DND-41 (cell line): ENCODE data around the gene TMEM144.

Source experiments
- ATAC-seq: fragments of 200-7000 bp; cut with Tn5 transposase; 3 replicates; pipeline ENCODE4 v1.9.1; 2021; ENCODE audit warnings: low read depth; ENCODE audit not compliant: insufficient read depth
- DNase-seq: peaks from one replicate; pipeline ENCODE4 v3.0.0-alpha.2; 2020
- H2AFZ ChIP-seq: 2 replicates; pipeline ENCODE4 v1.6.0; 2012; ENCODE audit warnings: low read depth, low read length
- H3K27ac ChIP-seq: 2 replicates; pipeline ENCODE4 v1.5.1; 2012; ENCODE audit warnings: low read length, inconsistent platforms
- H3K27me3 ChIP-seq: fragments of 200-600 bp; sonication (generic); 2 replicates; pipeline ENCODE4 v1.6.0; 2012; ENCODE audit warnings: low read length, mild to moderate bottlenecking, inconsistent platforms; ENCODE audit not compliant: insufficient read depth, poor library complexity
- H3K36me3 ChIP-seq: 2 replicates; pipeline ENCODE4 v1.5.1; 2012; ENCODE audit warnings: low read length, inconsistent platforms; ENCODE audit not compliant: insufficient read depth
- H3K4me1 ChIP-seq: 2 replicates; pipeline ENCODE4 v1.5.1; 2012; ENCODE audit warnings: mild to moderate bottlenecking, low read length; ENCODE audit not compliant: insufficient read depth
- H3K4me2 ChIP-seq: 2 replicates; pipeline ENCODE4 v1.6.0; 2012; ENCODE audit warnings: mild to moderate bottlenecking, moderate library complexity, low read length, inconsistent platforms; ENCODE audit not compliant: insufficient read depth
- H3K4me3 ChIP-seq, 2 experiments: fragments of 200-600 bp in 1 of 2; shearing (Covaris generic) in 1 of 2; 2 replicates each; pipeline ENCODE4 v1.5.1; 2012 to 2016; ENCODE audit warnings: inconsistent platforms in 2 of 2, low read length in 2 of 2, mild to moderate bottlenecking in 2 of 2, low read depth in 1 of 2, moderate library complexity in 1 of 2
- H3K79me2 ChIP-seq: 2 replicates; pipeline ENCODE4 v1.6.0; 2012; ENCODE audit warnings: low read length, inconsistent platforms; ENCODE audit not compliant: insufficient read depth
- H3K9ac ChIP-seq: 2 replicates; pipeline ENCODE4 v1.6.0; 2012; ENCODE audit warnings: low read depth, mild to moderate bottlenecking, inconsistent platforms, low read length, moderate library complexity
- H3K9me3 ChIP-seq: 2 replicates; pipeline ENCODE4 v1.5.1; 2012; ENCODE audit warnings: low read length, moderate library complexity, mild to moderate bottlenecking, inconsistent platforms; ENCODE audit not compliant: insufficient read depth, severe bottlenecking
- H4K20me1 ChIP-seq: 2 replicates; pipeline ENCODE4 v1.6.0; 2012; ENCODE audit warnings: low read length; ENCODE audit not compliant: insufficient read depth
- EZH2 ChIP-seq: IDR thresholded peaks from 3 replicates; pipeline ENCODE4 v1.6.1; 2012; ENCODE audit warnings: borderline replicate concordance, low read depth, mild to moderate bottlenecking, moderate library complexity, low read length, inconsistent platforms; ENCODE audit not compliant: severe bottlenecking
- TF ChIP-seq, protein P1 (sequence below): IDR thresholded peaks from 2 replicates; pipeline ENCODE4 v1.5.1; 2012; ENCODE audit warnings: borderline replicate concordance, low read length, moderate library complexity, mild to moderate bottlenecking; ENCODE audit not compliant: poor library complexity, severe bottlenecking; ENCODE audit errors: extremely low read depth

The TMEM144 gene

DNA sequence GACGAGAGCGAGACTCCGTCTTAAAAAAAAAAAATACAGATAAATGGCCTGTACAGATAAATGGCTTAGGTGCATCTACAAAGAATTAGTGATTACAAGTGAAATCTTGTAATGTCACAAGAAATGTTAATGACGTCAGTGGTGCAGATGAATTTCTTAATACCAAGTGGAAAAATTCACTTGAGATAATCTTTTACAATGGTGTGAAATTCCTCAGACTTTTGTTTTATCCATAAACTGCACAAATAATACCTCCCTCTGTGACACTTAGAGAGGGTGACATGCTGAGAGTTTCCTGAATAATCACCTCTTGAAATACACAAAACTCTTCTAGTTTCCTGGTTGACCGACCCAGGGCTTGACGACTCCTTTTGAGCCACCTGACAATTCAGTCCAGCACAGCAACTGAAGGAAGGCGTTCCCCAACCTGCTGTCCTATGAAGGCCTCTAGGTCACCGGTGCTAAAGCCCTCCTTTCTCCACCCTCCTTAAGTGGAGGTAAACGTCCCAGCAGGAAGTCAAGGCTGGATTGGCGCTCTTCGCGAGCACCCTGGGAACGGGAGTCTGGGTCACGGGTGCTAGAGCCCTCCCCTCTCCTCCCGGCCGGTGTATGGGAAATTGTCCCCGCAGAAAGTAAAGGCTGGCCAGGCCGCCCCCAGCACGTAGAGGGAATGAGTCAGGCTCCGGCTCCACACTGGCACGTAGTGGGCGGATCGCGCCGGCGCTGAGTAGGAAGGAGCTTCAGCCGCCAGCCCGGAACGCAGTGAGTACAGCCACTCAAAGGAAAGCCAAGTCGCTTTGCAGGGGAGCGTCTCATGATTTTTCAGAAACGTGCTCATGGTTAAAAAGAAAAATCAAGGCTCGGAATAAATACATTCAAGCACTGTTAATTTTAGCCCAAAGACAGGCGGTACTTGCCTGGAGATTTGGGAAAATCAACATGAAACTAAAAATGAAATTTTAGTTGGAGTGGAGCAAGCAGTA, at the start of gene TMEM144:
Gene TMEM144 (plus strand): TSS at position 662 of the 983 bp plus-strand sequence. CDS start 2,182 bp downstream, outside the sequence.
- H3K4me2 ChIP-seq = no peak within 1 kb of the TSS
- no peaks in the 10 kb centered on the region for H3K27me3 ChIP-seq
- no peak within 1 kb of the TSS for H3K27ac ChIP-seq
- no peaks in the 10 kb centered on the region for H4K20me1 ChIP-seq
- no peaks in the 10 kb centered on the region for H3K36me3 ChIP-seq
- H3K79me2 ChIP-seq = no peaks in the 10 kb centered on the region
- no peak for DNase-seq
- no peak within 1 kb of the TSS for H2AFZ ChIP-seq
- ATAC-seq = no peak
- no peaks in the 10 kb centered on the region for H3K4me1 ChIP-seq
- no peak within 1 kb of the TSS for H3K4me3 ChIP-seq
- TF ChIP-seq EZH2 = no peak
- TF ChIP-seq, protein P1, sequence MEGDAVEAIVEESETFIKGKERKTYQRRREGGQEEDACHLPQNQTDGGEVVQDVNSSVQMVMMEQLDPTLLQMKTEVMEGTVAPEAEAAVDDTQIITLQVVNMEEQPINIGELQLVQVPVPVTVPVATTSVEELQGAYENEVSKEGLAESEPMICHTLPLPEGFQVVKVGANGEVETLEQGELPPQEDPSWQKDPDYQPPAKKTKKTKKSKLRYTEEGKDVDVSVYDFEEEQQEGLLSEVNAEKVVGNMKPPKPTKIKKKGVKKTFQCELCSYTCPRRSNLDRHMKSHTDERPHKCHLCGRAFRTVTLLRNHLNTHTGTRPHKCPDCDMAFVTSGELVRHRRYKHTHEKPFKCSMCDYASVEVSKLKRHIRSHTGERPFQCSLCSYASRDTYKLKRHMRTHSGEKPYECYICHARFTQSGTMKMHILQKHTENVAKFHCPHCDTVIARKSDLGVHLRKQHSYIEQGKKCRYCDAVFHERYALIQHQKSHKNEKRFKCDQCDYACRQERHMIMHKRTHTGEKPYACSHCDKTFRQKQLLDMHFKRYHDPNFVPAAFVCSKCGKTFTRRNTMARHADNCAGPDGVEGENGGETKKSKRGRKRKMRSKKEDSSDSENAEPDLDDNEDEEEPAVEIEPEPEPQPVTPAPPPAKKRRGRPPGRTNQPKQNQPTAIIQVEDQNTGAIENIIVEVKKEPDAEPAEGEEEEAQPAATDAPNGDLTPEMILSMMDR = no peak
- H3K9me3 ChIP-seq = no peaks in the 10 kb centered on the region
- no peak within 1 kb of the TSS for H3K9ac ChIP-seq

- H4K20me1 ChIP-seq = no peaks in the 10 kb centered on the region
- no peaks in the 10 kb centered on the region for H3K9me3 ChIP-seq
- no peak overlapping the region for H3K9ac ChIP-seq
- TF ChIP-seq, protein P1 = no peak
- TF ChIP-seq EZH2 = no peak
- no peak overlapping the region for H3K4me2 ChIP-seq
- no peaks in the 10 kb centered on the region for H3K79me2 ChIP-seq
- DNase-seq (no peak), ATAC-seq (no peak)
- H3K4me1 ChIP-seq = no peaks in the 10 kb centered on the region
- no peaks in the 10 kb centered on the region for H3K27me3 ChIP-seq
- H3K4me3 ChIP-seq = no peak overlapping the region
- H2AFZ ChIP-seq = no peak overlapping the region
- no peak overlapping the region for H3K27ac ChIP-seq
- no peaks in the 10 kb centered on the region for H3K36me3 ChIP-seq
Measured at GRCh38 chr4:158161551-158162354, 48.5 kb upstream of the TMEM144 start.

DNA sequence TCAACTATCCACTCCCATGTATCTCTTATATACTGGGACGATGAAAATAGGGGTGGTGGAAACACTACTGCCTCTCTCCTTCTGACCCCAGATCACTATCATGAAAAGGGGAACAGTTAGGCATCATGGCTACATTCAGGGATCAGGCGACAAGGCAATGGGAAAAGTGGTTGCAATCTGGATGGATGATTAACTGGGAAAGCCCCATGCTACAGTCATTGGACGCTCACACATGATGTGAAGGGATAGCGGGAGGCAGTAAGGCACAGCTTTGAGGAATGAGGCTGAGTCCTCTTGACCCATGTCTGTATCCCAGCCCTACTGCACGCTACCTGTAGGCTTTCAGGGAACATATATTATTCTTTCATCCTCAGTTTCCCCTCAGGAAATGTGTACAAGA, 47.7 kb upstream of the TMEM144 start:
- Histone ChIP-seq H3K4me3 (no peak overlapping the region), H3K36me3 (no peaks in the 10 kb centered on the region), H3K79me2 (no peaks in the 10 kb centered on the region), H3K4me2 (no peak overlapping the region), H3K9me3 (no peaks in the 10 kb centered on the region), H3K27me3 (no peaks in the 10 kb centered on the region), H3K27ac (no peak overlapping the region), H3K4me1 (no peaks in the 10 kb centered on the region), H4K20me1 (no peaks in the 10 kb centered on the region), H2AFZ (no peak overlapping the region), H3K9ac (no peak overlapping the region)
- no peak for DNase-seq
- no peak for ATAC-seq
- TF ChIP-seq, protein P1 = no peak
- no peak for TF ChIP-seq EZH2
